Parathyroid adenoma (tissue), 2 donors: ENCODE results near the gene CEP120.

Experiments
- H2AFZ ChIP-seq: fragments of 300-600 bp; sonication (generic); one replicate; pipeline ENCODE4 v1.7.0; 2017; ENCODE audit warnings: antibody characterized with exemption, mild to moderate bottlenecking
- H3K27ac ChIP-seq: fragments of 300-600 bp; sonication (generic); one replicate; pipeline ENCODE4 v1.7.0; 2017
- H3K27me3 ChIP-seq: fragments of 300-600 bp; sonication (generic); one replicate; pipeline ENCODE4 v1.7.0; 2017; ENCODE audit warnings: low read length; ENCODE audit not compliant: control insufficient read depth, insufficient read depth
- H3K36me3 ChIP-seq: fragments of 300-600 bp; sonication (generic); one replicate; pipeline ENCODE4 v1.7.0; 2017; ENCODE audit warnings: low read length; ENCODE audit not compliant: control insufficient read depth, insufficient read depth
- H3K4me1 ChIP-seq: fragments of 300-600 bp; sonication (generic); one replicate; pipeline ENCODE4 v1.7.0; 2017; ENCODE audit warnings: control low read depth
- H3K4me2 ChIP-seq: fragments of 300-600 bp; sonication (generic); one replicate; pipeline ENCODE4 v1.7.0; 2017; ENCODE audit warnings: low read length
- H3K4me3 ChIP-seq: fragments of 300-600 bp; sonication (generic); one replicate; pipeline ENCODE4 v1.7.0; 2017; ENCODE audit warnings: low read depth, low read length
- H3K79me2 ChIP-seq: fragments of 300-600 bp; sonication (generic); one replicate; pipeline ENCODE4 v1.7.0; 2017; ENCODE audit warnings: control low read depth
- H3K9ac ChIP-seq: fragments of 300-600 bp; sonication (generic); one replicate; pipeline ENCODE4 v1.7.0; 2017; ENCODE audit warnings: mild to moderate bottlenecking
- H3K9me3 ChIP-seq: fragments of 300-600 bp; sonication (generic); one replicate; pipeline ENCODE4 v1.7.0; 2017; ENCODE audit warnings: low read length; ENCODE audit not compliant: control insufficient read depth
- TF ChIP-seq, protein P1 (sequence below): fragments of 300-600 bp; sonication (generic); IDR thresholded peaks from one replicate; pipeline ENCODE4 v1.7.0; 2017; ENCODE audit warnings: antibody characterized with exemption, mild to moderate bottlenecking
- donor health status: primary hyperparathyroidism.

Gene CEP120

DNA sequence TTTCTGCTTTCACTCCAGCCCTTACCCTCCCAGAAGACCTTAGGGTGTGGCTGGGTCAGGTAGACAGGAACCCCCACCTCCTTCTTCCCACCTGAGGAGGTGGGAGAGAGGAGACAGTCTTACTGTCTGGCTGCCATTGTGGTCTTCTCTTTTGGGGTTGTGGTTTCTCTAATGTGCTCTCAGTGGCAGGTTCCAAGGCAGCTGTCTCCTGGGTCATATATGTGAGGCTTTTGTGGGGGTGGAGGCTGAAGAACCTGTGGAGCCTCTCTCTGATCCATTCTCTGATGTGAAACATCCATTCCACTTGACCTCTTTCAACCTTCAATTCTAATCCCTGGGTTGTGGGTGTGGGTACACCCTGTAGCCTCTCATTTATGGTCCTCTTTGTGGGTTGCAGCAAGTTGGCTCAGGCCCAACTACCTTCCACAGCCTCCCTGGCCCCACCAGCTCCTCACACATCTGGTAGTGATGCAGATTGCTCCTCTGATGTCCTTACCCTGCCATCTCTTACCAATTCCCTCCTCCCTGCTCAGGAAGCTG lies 118.4 kb downstream of the CEP120 start:
- Histone ChIP-seq H2AFZ (no peak overlapping the region), H3K36me3 (no peaks in the 10 kb centered on the region), H3K4me1 (no peaks in the 10 kb centered on the region), H3K27me3 (no peaks in the 10 kb centered on the region), H3K79me2 (no peaks in the 10 kb centered on the region), H3K27ac (no peak overlapping the region), H3K9ac (no peak overlapping the region), H3K4me3 (no peak overlapping the region), H3K4me2 (no peak overlapping the region), H3K9me3 (no peaks in the 10 kb centered on the region)
- TF ChIP-seq, protein P1, sequence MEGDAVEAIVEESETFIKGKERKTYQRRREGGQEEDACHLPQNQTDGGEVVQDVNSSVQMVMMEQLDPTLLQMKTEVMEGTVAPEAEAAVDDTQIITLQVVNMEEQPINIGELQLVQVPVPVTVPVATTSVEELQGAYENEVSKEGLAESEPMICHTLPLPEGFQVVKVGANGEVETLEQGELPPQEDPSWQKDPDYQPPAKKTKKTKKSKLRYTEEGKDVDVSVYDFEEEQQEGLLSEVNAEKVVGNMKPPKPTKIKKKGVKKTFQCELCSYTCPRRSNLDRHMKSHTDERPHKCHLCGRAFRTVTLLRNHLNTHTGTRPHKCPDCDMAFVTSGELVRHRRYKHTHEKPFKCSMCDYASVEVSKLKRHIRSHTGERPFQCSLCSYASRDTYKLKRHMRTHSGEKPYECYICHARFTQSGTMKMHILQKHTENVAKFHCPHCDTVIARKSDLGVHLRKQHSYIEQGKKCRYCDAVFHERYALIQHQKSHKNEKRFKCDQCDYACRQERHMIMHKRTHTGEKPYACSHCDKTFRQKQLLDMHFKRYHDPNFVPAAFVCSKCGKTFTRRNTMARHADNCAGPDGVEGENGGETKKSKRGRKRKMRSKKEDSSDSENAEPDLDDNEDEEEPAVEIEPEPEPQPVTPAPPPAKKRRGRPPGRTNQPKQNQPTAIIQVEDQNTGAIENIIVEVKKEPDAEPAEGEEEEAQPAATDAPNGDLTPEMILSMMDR, result no peak

DNA sequence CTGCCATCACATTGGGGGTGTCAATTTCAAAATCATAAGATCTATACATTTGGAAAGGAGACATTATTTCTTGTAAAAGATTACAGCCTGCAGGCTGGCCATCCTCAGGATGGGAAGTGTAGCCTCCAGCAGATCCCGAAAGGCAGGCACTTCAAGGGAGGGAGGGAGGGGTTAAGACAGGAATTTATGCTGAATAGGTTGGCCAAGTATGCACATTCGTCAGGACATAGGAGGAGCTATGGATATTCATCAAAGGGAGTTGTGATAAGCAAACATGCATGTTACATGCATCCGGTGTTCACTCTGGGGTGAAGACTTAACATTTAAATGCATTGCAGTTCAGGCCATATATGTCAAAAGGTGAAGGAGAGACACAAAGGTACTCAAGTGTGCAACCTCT lies 119.4 kb downstream of the CEP120 start:
- Histone ChIP-seq H3K4me3 (no peak overlapping the region), H3K9ac (no peak overlapping the region), H3K36me3 (no peaks in the 10 kb centered on the region), H3K27me3 (no peaks in the 10 kb centered on the region), H3K9me3 (no peaks in the 10 kb centered on the region), H3K4me2 (no peak overlapping the region), H3K27ac (no peak overlapping the region), H3K79me2 (no peaks in the 10 kb centered on the region), H2AFZ (no peak overlapping the region), H3K4me1 (no peaks in the 10 kb centered on the region)
- TF ChIP-seq, protein P1, result no peak

- Histone ChIP-seq H3K27ac (no peak overlapping the region), H3K9ac (no peak overlapping the region), H3K9me3 (no peaks in the 10 kb centered on the region), H3K4me2 (no peak overlapping the region), H3K4me3 (no peak overlapping the region), H3K79me2 (no peaks in the 10 kb centered on the region), H3K36me3 (no peaks in the 10 kb centered on the region), H3K4me1 (no peaks in the 10 kb centered on the region), H2AFZ (no peak overlapping the region), H3K27me3 (no peaks in the 10 kb centered on the region)
- TF ChIP-seq, protein P1, result no peak
These were observed 122.9 kb downstream of the CEP120 start for GRCh38 chr5:123300266-123300665.

- H3K4me2 ChIP-seq, result no peak overlapping the region
- no peaks in the 10 kb centered on the region for H3K4me1 ChIP-seq
- H3K27ac ChIP-seq, result no peak overlapping the region
- no peak overlapping the region for H3K4me3 ChIP-seq
- H3K9ac ChIP-seq, result no peak overlapping the region
- no peaks in the 10 kb centered on the region for H3K79me2 ChIP-seq
- H3K9me3 ChIP-seq, result no peaks in the 10 kb centered on the region
- TF ChIP-seq, protein P1, result no peak
- no peaks in the 10 kb centered on the region for H3K36me3 ChIP-seq
- H2AFZ ChIP-seq, result no peak overlapping the region
- H3K27me3 ChIP-seq, result no peaks in the 10 kb centered on the region
These were observed 124.1 kb downstream of the CEP120 start for GRCh38 chr5:123299136-123299535.

- Histone ChIP-seq H3K9ac (no peak overlapping the region), H3K27me3 (no peaks in the 10 kb centered on the region), H3K9me3 (no peaks in the 10 kb centered on the region), H3K36me3 (no peaks in the 10 kb centered on the region), H3K27ac (no peak overlapping the region), H3K4me2 (no peak overlapping the region), H3K79me2 (no peaks in the 10 kb centered on the region), H2AFZ (no peak overlapping the region), H3K4me1 (no peaks in the 10 kb centered on the region), H3K4me3 (no peak overlapping the region)
- TF ChIP-seq, protein P1, result no peak
These were observed 124.7 kb downstream of the CEP120 start for GRCh38 chr5:123298335-123299030.
